Uterus (tissue), 4 donors: ENCODE measurements around the gene ARHGEF11. TPM values are rescaled to one million over a fixed set of nuclear protein-coding genes. Genes with fewer than 3 reads are reported as not detected.

Source experiments
- DNase-seq, 2 donors: peaks; one replicate each; pipeline ENCODE4 v3.0.0-alpha.2; 2019 to 2020
- H3K27ac ChIP-seq, 2 donors: fragments of 200-600 bp; sonication (generic); 1 replicate in 1 of 2; 2 replicates in 1 of 2; pipeline ENCODE4 v1.5.1; 2016 to 2018
- H3K27me3 ChIP-seq, 2 donors: fragments of 200-600 bp; sonication (generic); one replicate each; pipeline ENCODE4 v1.5.1; 2018 to 2019; ENCODE audit warnings: control low read depth in 1 of 2
- H3K36me3 ChIP-seq, 2 donors: fragments of 200-600 bp; sonication (generic); one replicate each; pipeline ENCODE4 v1.5.1; 2019; ENCODE audit warnings: control low read depth in 1 of 2
- H3K4me1 ChIP-seq, 2 donors: fragments of 200-600 bp; sonication (generic); one replicate each; pipeline ENCODE4 v1.5.1; 2018 to 2019; ENCODE audit warnings: control low read depth in 1 of 2
- H3K4me3 ChIP-seq, 2 donors: fragments of 200-600 bp; sonication (generic); 1 replicate in 1 of 2; 2 replicates in 1 of 2; pipeline ENCODE4 v1.5.1; 2018 to 2019; ENCODE audit warnings: mild to moderate bottlenecking in 1 of 2
- H3K9me3 ChIP-seq, 2 donors: fragments of 200-600 bp; sonication (generic); one replicate each; pipeline ENCODE4 v1.5.1; 2019; ENCODE audit warnings: control low read depth in 1 of 2
- CTCF ChIP-seq, 4 experiments: fragments of 200-600 bp in 2 of 4; fragments of 450-650 bp in 2 of 4; sonication (generic) in 2 of 4; IDR thresholded peaks; one replicate each; pipeline ENCODE4 v1.5.1; 2016 to 2019; ENCODE audit warnings: antibody characterized with exemption in 4 of 4, mild to moderate bottlenecking in 2 of 4, moderate library complexity in 1 of 4
- POLR2A ChIP-seq, 2 donors: fragments of 450-650 bp; IDR thresholded peaks; one replicate each; pipeline ENCODE4 v1.6.1; 2016; ENCODE audit warnings: antibody characterized with exemption in 2 of 2, mild to moderate bottlenecking in 1 of 2, moderate library complexity in 1 of 2
- intact Hi-C: fragments of 100-400 bp; cut with DNase I; formaldehyde crosslinking; loops from one replicate; pipeline ENCODE4 v1.15.1; 2023; ENCODE audit warnings: low total_unique reads
- total RNA-seq, 4 donors: library from RNA; depleted of rRNA in 3 of 4; stranded (reverse); fragments of >200 nt in 3 of 4; gene quantifications; one replicate each; pipeline versions ENCODE4 v1.1.0 to v1.2.4, GENCODE V29; 2014 to 2023
- donor health status: DM: yes; HTN: yes; CAD: no.

Gene ARHGEF11
- total RNA-seq, 4 donors from 2014 or later: 28.2 to 65.3 (median 40.5) TPM

- Histone ChIP-seq H3K36me3 (no peaks in the 10 kb centered on the region), H3K27me3 (peaks cover 4 to 14% of the 10 kb centered on the region in 2 donors), H3K4me1 (peaks cover 0 to 17% of the 10 kb centered on the region in 2 donors), H3K27ac (no peak overlapping the region), H3K9me3 (no peaks in the 10 kb centered on the region), H3K4me3 (no peak overlapping the region)
- intact Hi-C loops: no loop called here
- no peak for DNase-seq
- TF ChIP-seq POLR2A (IDR thresholded peaks at IDR 0.05): no peak
- no peak for TF ChIP-seq CTCF (IDR thresholded peaks at IDR 0.05)
Measured at GRCh38 chr1:156924478-156925153, 120.9 kb downstream of the ARHGEF11 start.

- Histone ChIP-seq H3K4me3 (no peak overlapping the region), H3K4me1 (peaks cover 0 to 17% of the 10 kb centered on the region in 2 donors), H3K9me3 (no peaks in the 10 kb centered on the region), H3K36me3 (no peaks in the 10 kb centered on the region), H3K27ac (no peak overlapping the region), H3K27me3 (peaks cover 4 to 14% of the 10 kb centered on the region in 2 donors)
- no peak for TF ChIP-seq POLR2A (IDR thresholded peaks at IDR 0.05)
- TF ChIP-seq CTCF (IDR thresholded peaks at IDR 0.05): no peak
- DNase-seq: no peak
- intact Hi-C loops: no loop called here
Measured at GRCh38 chr1:156923670-156924477, 121.7 kb downstream of the ARHGEF11 start.

- Histone ChIP-seq H3K27ac (no peak overlapping the region), H3K4me3 (no peak overlapping the region), H3K27me3 (peaks cover 4 to 14% of the 10 kb centered on the region in 2 donors), H3K36me3 (no peaks in the 10 kb centered on the region), H3K4me1 (peaks cover 0 to 17% of the 10 kb centered on the region in 2 donors), H3K9me3 (no peaks in the 10 kb centered on the region)
- DNase-seq: no peak
- TF ChIP-seq CTCF (IDR thresholded peaks at IDR 0.05) (no peak), POLR2A (IDR thresholded peaks at IDR 0.05) (no peak)
- intact Hi-C loops: no loop called here
Measured at GRCh38 chr1:156922986-156923669, 122.4 kb downstream of the ARHGEF11 start.

GRCh38 chr1:156921053-156921529 is 124.5 kb downstream of the ARHGEF11 start:
- DNase-seq: no peak
- intact Hi-C loops: no loop called here
- TF ChIP-seq POLR2A (IDR thresholded peaks at IDR 0.05): no peak
- TF ChIP-seq CTCF (IDR thresholded peaks at IDR 0.05): no peak
- H3K4me1 ChIP-seq: peaks cover 0 to 9% of the 10 kb centered on the region in 2 donors
- H3K4me3 ChIP-seq: no peak overlapping the region
- no peaks in the 10 kb centered on the region for H3K36me3 ChIP-seq
- no peak overlapping the region for H3K27ac ChIP-seq
- no peaks in the 10 kb centered on the region for H3K9me3 ChIP-seq
- H3K27me3 ChIP-seq: peaks cover 4 to 14% of the 10 kb centered on the region in 2 donors
